H1 (cell line): ENCODE data around the gene KRR1. TPM values are rescaled to one million over a fixed set of nuclear protein-coding genes. Genes with fewer than 3 reads are reported as not detected.

Source experiments
- CTCF ChIA-PET: fragments of 300-600 bp; sonication (Branson Sonifier 250); formaldehyde crosslinking; loops from one replicate; lab custom pipeline; 2021; ENCODE audit not compliant: partially characterized antibody; lab: Charles Lee
- POLR2A ChIA-PET: fragments of 300-600 bp; sonication (Branson Sonifier 250); formaldehyde crosslinking; loops from one replicate; lab custom pipeline; 2021; ENCODE audit warnings: inconsistent platforms; ENCODE audit not compliant: partially characterized antibody; lab: Charles Lee
- DNase-seq, 2 experiments: peaks; one replicate each; pipeline versions ENCODE4 v3.0.0 to v3.0.0-alpha.2; 2010 to 2022; ENCODE audit warnings: low spot score in 2 of 2, low read depth in 1 of 2, mixed read lengths in 1 of 2
- FAIRE-seq: peaks from 2 replicates; lab custom pipeline; 2011; peaks lifted over from hg19 to GRCh38; lab: Jason Lieb, UNC
- H2AFZ ChIP-seq: 2 replicates; pipeline ENCODE4 v1.8.1; 2012; ENCODE audit warnings: low read length, inconsistent platforms
- H2AK5ac ChIP-seq: 2 replicates; pipeline ENCODE4 v1.6.1; 2013; ENCODE audit warnings: low read depth, low read length
- H2BK120ac ChIP-seq: replicated peaks from 2 replicates; pipeline ENCODE3; 2013; ENCODE audit warnings: low read depth, low read length, inconsistent platforms
- H2BK12ac ChIP-seq: 2 replicates; pipeline ENCODE4 v1.6.1; 2013; ENCODE audit warnings: low read depth, low read length
- H2BK15ac ChIP-seq: 2 replicates; pipeline ENCODE4 v1.6.1; 2013; ENCODE audit warnings: low read length
- H2BK20ac ChIP-seq: 2 replicates; pipeline ENCODE4 v1.6.1; 2013; ENCODE audit warnings: low read length
- H2BK5ac ChIP-seq: 2 replicates; pipeline ENCODE4 v1.6.1; 2013; ENCODE audit warnings: low read depth, low read length
- H3K14ac ChIP-seq: 2 replicates; pipeline ENCODE4 v1.6.1; 2013; ENCODE audit warnings: inconsistent platforms; ENCODE audit not compliant: insufficient read length
- H3K18ac ChIP-seq: 2 replicates; pipeline ENCODE4 v1.6.1; 2013; ENCODE audit warnings: low read length; ENCODE audit errors: extremely low read depth
- H3K23ac ChIP-seq: 2 replicates; pipeline ENCODE4 v1.6.1; 2013; ENCODE audit warnings: inconsistent platforms; ENCODE audit not compliant: insufficient read length
- H3K23me2 ChIP-seq: 2 replicates; pipeline ENCODE4 v1.6.1; 2013; ENCODE audit warnings: low read depth, low read length
- H3K27ac ChIP-seq: 2 replicates; pipeline ENCODE4 v1.6.1; 2011; ENCODE audit warnings: low read depth, low read length, inconsistent platforms
- H3K27me3 ChIP-seq, 4 experiments: replicated peaks in 1 of 4; 1 replicate in 1 of 4; 2 replicates in 3 of 4; pipeline versions ENCODE4 v1.6.1 to v1.8.1; 2011 to 2013; ENCODE audit warnings: low read length in 3 of 4, mild to moderate bottlenecking in 3 of 4, inconsistent platforms in 2 of 4, mixed read lengths in 2 of 4, moderate library complexity in 1 of 4; ENCODE audit not compliant: control insufficient read depth in 3 of 4, insufficient read depth in 3 of 4; ENCODE audit errors: extremely low read depth in 1 of 4
- H3K36me3 ChIP-seq, 4 experiments: 2 replicates each; pipeline versions ENCODE4 v1.6.1 to v1.8.1; 2011 to 2013; ENCODE audit warnings: mild to moderate bottlenecking in 4 of 4, low read length in 3 of 4, moderate library complexity in 2 of 4, control low read depth in 1 of 4, inconsistent platforms in 1 of 4; ENCODE audit not compliant: insufficient read depth in 4 of 4, control insufficient read depth in 2 of 4
- H3K4ac ChIP-seq: replicated peaks from 2 replicates; pipeline ENCODE3; 2013; ENCODE audit warnings: low read length, low read depth, mixed read lengths, inconsistent platforms; ENCODE audit not compliant: insufficient read length
- H3K4me1 ChIP-seq, 4 experiments: replicated peaks in 1 of 4; 1 replicate in 1 of 4; 2 replicates in 3 of 4; pipeline versions ENCODE4 v1.6.1 to v1.8.1; 2011 to 2013; ENCODE audit warnings: low read length in 3 of 4, inconsistent platforms in 2 of 4, mixed read lengths in 1 of 4; ENCODE audit not compliant: insufficient read depth in 4 of 4, control insufficient read depth in 3 of 4
- H3K4me2 ChIP-seq, 2 experiments: 2 replicates each; pipeline versions ENCODE4 v1.6.1 to v1.8.1; 2011 to 2013; ENCODE audit warnings: low read depth in 2 of 2, low read length in 2 of 2, control low read depth in 1 of 2, inconsistent platforms in 1 of 2, mild to moderate bottlenecking in 1 of 2; ENCODE audit not compliant: insufficient read depth in 1 of 2
- H3K4me3 ChIP-seq, 4 experiments: fragments of 200-600, 300-600 bp in 1 of 4; sonication (generic), shearing (Covaris generic), sonication (Bioruptor Twin) in 1 of 4; 2 replicates each; pipeline versions ENCODE4 v1.5.1 to v1.8.1; 2011 to 2016; ENCODE audit warnings: low read length in 4 of 4, low read depth in 3 of 4, control low read depth in 2 of 4, inconsistent platforms in 2 of 4, mild to moderate bottlenecking in 2 of 4, mixed read lengths in 1 of 4, moderate library complexity in 1 of 4; ENCODE audit not compliant: insufficient read depth in 2 of 4; ENCODE audit errors: extremely low read depth in 1 of 4
- H3K56ac ChIP-seq: replicated peaks from 2 replicates; pipeline ENCODE3; 2013; ENCODE audit warnings: low read depth, mild to moderate bottlenecking, mixed read lengths, low read length, inconsistent platforms; ENCODE audit not compliant: insufficient read length
- H3K79me1 ChIP-seq: 2 replicates; pipeline ENCODE4 v1.6.1; 2013; ENCODE audit warnings: low read depth, low read length, control low read depth
- H3K79me2 ChIP-seq, 2 experiments: 2 replicates each; pipeline versions ENCODE4 v1.6.1 to v1.8.1; 2012 to 2013; ENCODE audit warnings: low read length in 2 of 2, mild to moderate bottlenecking in 2 of 2, inconsistent platforms in 1 of 2; ENCODE audit not compliant: insufficient read depth in 2 of 2, control insufficient read depth in 1 of 2
- H3K9ac ChIP-seq, 4 experiments: replicated peaks in 1 of 4; 1 replicate in 1 of 4; 2 replicates in 3 of 4; pipeline versions ENCODE4 v1.6.1 to v1.8.1; 2011 to 2013; ENCODE audit warnings: low read depth in 3 of 4, low read length in 3 of 4, control low read depth in 2 of 4, mild to moderate bottlenecking in 2 of 4, moderate library complexity in 2 of 4, inconsistent platforms in 1 of 4; ENCODE audit errors: extremely low read depth in 1 of 4
- H3K9me3 ChIP-seq, 2 experiments: 2 replicates each; pipeline versions ENCODE4 v1.6.1 to v1.8.1; 2012 to 2013; ENCODE audit warnings: mild to moderate bottlenecking in 2 of 2, moderate library complexity in 2 of 2, control low read depth in 1 of 2, inconsistent platforms in 1 of 2, low read depth in 1 of 2, low read length in 1 of 2, mixed read lengths in 1 of 2; ENCODE audit not compliant: insufficient read depth in 2 of 2
- H4K20me1 ChIP-seq, 2 experiments: replicated peaks in 1 of 2; 2 replicates each; pipeline versions ENCODE3 to v1.8.1; 2011 to 2013; ENCODE audit warnings: inconsistent platforms in 2 of 2, low read length in 2 of 2, mild to moderate bottlenecking in 1 of 2; ENCODE audit not compliant: insufficient read depth in 2 of 2, control insufficient read depth in 1 of 2
- H4K5ac ChIP-seq: 2 replicates; pipeline ENCODE4 v1.6.1; 2013; ENCODE audit warnings: low read length, low read depth, mixed read lengths, inconsistent platforms; ENCODE audit not compliant: insufficient read length
- H4K8ac ChIP-seq: 2 replicates; pipeline ENCODE4 v1.8.0; 2013; ENCODE audit warnings: mild to moderate bottlenecking, moderate library complexity, low read length, inconsistent platforms; ENCODE audit not compliant: insufficient read depth; ENCODE audit errors: extremely low read depth
- H4K91ac ChIP-seq: replicated peaks from 2 replicates; pipeline ENCODE3; 2013; ENCODE audit warnings: low read length, mixed read lengths, inconsistent platforms; ENCODE audit not compliant: insufficient read length
- BACH1 ChIP-seq: IDR thresholded peaks from 2 replicates; pipeline ENCODE4 v1.6.1; 2012; ENCODE audit warnings: low read length, improper control_type of control experiment
- BRCA1 ChIP-seq: IDR thresholded peaks from 2 replicates; pipeline ENCODE4 v1.6.1; 2012; ENCODE audit warnings: low read depth, low read length, improper control_type of control experiment
- CEBPB ChIP-seq: IDR thresholded peaks from 2 replicates; pipeline ENCODE4 v1.6.1; 2012; ENCODE audit warnings: low read depth, low read length
- EZH2 ChIP-seq: fragments of 200-600 bp; sonication (generic); IDR thresholded peaks from 2 replicates; pipeline ENCODE4 v1.7.1; 2012; ENCODE audit warnings: low read depth, mild to moderate bottlenecking, moderate library complexity, low read length, inconsistent platforms; ENCODE audit not compliant: severe bottlenecking
- RXRA ChIP-seq: IDR thresholded peaks from 2 replicates; pipeline ENCODE4 v1.6.1; 2011; ENCODE audit warnings: low read depth, mild to moderate bottlenecking, low read length, moderate library complexity; ENCODE audit not compliant: insufficient read depth
- SRF ChIP-seq: IDR thresholded peaks from 2 replicates; pipeline ENCODE4 v1.6.1; 2011; ENCODE audit warnings: mild to moderate bottlenecking, low read depth, low read length, moderate library complexity
- WGBS, 2 experiments: shearing (Covaris generic) in 1 of 2; methylation state at CpG; one replicate each; pipeline versions ENCODE4 v1.1.6 to v1.1.7; 2013 to 2015; ENCODE audit warnings: low lambda C conversion rate in 2 of 2, mixed read lengths in 2 of 2, inconsistent platforms in 1 of 2, low coverage in 1 of 2, missing lambda C conversion rate in 1 of 2; ENCODE audit not compliant: insufficient replicate concordance in 2 of 2, insufficient coverage in 1 of 2, insufficient read length in 1 of 2; ENCODE audit errors: extremely low coverage in 1 of 2, missing lambda C conversion rate in 1 of 2; 5-methylcytosine and 5-hydroxymethylcytosine counted together
- polyA plus RNA-seq, 7 experiments: library from polyadenylated mRNA; depleted of rRNA in 3 of 7; stranded (reverse) in 5 of 7; unstranded in 2 of 7; fragments of >200 nt in 5 of 7; fragments of 200-250 nt in 2 of 7; gene quantifications; 1 replicate in 5 of 7; 2 replicates in 1 of 7; 4 replicates in 1 of 7; pipeline versions ENCODE4 v1.2.1 to v1.2.3, GENCODE V29; 2011 to 2013; ENCODE audit warnings: missing spikeins in 2 of 7, mixed read lengths in 2 of 7
- total RNA-seq: library from RNA; stranded (reverse); fragmentation: NEBNext Ultra II Directional; extraction: Animal tissue kit (Norgen Biotek cat#: 25700); gene quantifications from 2 replicates; pipeline ENCODE4 v1.2.1, GENCODE V29; 2021
- TF ChIP-seq, protein P1 (sequence below): IDR thresholded peaks from 2 replicates; pipeline ENCODE4 v1.6.1; 2012; ENCODE audit warnings: low read length, inconsistent platforms

Gene KRR1
- total and polyA plus RNA-seq, 2 of the 8 experiments (the other 6 are each of a cell fraction or from before 2014, with no cell fraction given) = 6.1 to 80.1 TPM

DNA sequence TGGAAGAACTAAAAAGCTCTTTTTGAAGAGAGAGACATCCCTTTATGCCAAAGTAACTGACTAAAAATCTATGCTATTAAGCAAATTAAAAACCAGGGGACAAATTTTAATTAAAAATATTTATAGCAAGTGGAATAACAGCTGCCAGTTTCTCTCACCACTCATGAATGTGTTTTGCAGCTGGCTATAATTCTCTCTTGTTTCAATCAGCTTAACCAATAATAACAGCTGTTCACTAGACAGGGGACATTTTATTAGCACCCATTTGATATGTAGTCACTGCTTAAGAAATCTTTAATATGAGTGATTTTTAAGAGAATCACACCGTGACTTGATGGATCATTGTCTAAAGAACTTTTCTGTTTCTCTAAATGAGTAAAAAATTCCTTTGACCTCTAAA, 34.2 kb upstream of the KRR1 start:
- Histone ChIP-seq H3K23ac (no peak overlapping the region), H2BK120ac (no peak overlapping the region), H3K14ac (no peak overlapping the region), H2BK15ac (no peak overlapping the region), H3K79me1 (no peaks in the 10 kb centered on the region), H3K27me3 (no peaks in the 10 kb centered on the region), H3K27ac (no peak overlapping the region), H4K8ac (no peak overlapping the region), H2BK5ac (no peak overlapping the region), H3K36me3 (no peaks in the 10 kb centered on the region), H3K9me3 (no peaks in the 10 kb centered on the region), H3K9ac (no peak overlapping the region), H3K4ac (no peak overlapping the region), H4K91ac (no peak overlapping the region), H2AFZ (no peak overlapping the region), H2AK5ac (no peak overlapping the region), H2BK12ac (no peak overlapping the region), H4K20me1 (no peaks in the 10 kb centered on the region), H3K4me1 (peaks cover 0 to 6% (median 0%) of the 10 kb centered on the region in 4 experiments; a peak in 2 of 7 replicates), H3K23me2 (no peaks in the 10 kb centered on the region), H3K4me3 (no peak overlapping the region), H3K4me2 (no peak overlapping the region), H3K79me2 (no peaks in the 10 kb centered on the region), H3K56ac (no peak overlapping the region), H4K5ac (no peak overlapping the region), H3K18ac (no peak overlapping the region), H2BK20ac (no peak overlapping the region)
- no peak for DNase-seq
- ChIA-PET POLR2A (no interaction called here), CTCF (interaction anchor here (1.5 kb wide), 1 partner anchor 19 kb away, joined by 11 read pairs; no protein-coding TSS in a partner anchor)
- 95% methylated on average over 1 of the region's 1 CpG; no CpG with 5 or more reads in 1 of the 2 experiments for WGBS, 2 experiments
- no peak for FAIRE-seq
- no peak for TF ChIP-seq EZH2
- no peak for TF ChIP-seq BACH1
- no peak for TF ChIP-seq BRCA1
- TF ChIP-seq, protein P1, sequence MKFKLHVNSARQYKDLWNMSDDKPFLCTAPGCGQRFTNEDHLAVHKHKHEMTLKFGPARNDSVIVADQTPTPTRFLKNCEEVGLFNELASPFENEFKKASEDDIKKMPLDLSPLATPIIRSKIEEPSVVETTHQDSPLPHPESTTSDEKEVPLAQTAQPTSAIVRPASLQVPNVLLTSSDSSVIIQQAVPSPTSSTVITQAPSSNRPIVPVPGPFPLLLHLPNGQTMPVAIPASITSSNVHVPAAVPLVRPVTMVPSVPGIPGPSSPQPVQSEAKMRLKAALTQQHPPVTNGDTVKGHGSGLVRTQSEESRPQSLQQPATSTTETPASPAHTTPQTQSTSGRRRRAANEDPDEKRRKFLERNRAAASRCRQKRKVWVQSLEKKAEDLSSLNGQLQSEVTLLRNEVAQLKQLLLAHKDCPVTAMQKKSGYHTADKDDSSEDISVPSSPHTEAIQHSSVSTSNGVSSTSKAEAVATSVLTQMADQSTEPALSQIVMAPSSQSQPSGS = no peak
- no peak for TF ChIP-seq RXRA
- no peak for TF ChIP-seq CEBPB
- no peak for TF ChIP-seq SRF
